ENCODE measurements around the gene SLC22A23. TPM values are rescaled to one million over a fixed set of nuclear protein-coding genes. Genes with fewer than 3 reads are reported as not detected.

SLC22A23 gene
- total and polyA plus RNA-seq, 2 donors, result 7.0 to 16.4 TPM

GRCh38 chr6:3232017-3232945, 224.6 kb downstream of the SLC22A23 start:
- H3K27ac ChIP-seq (ENCODE audit: low read depth in 1 of 2, low read length in 1 of 2), result no peak overlapping the region
- no peaks in the 10 kb centered on the region for H3K36me3 ChIP-seq (ENCODE audit: control insufficient read depth in 2 of 2, insufficient read depth in 2 of 2, low read length in 1 of 2)
- DNase-seq (ENCODE audit: low read depth in 6 of 9, low spot score in 9 of 9), result no peak
- peaks cover 0 to 6% of the 10 kb centered on the region in 2 donors for H3K9me3 ChIP-seq (ENCODE audit: control insufficient read depth in 2 of 2, insufficient read depth in 1 of 2, low read length in 1 of 2)
- peaks cover 65 to 94% of the 10 kb centered on the region in 2 donors for H3K27me3 ChIP-seq (ENCODE audit: control insufficient read depth in 2 of 2, insufficient read depth in 1 of 2, low read length in 1 of 2)
- WGBS, result 27% methylated on average over 23 of the region's 23 CpGs
- no peak overlapping the region for H3K4me3 ChIP-seq (ENCODE audit: low read length in 2 of 2)
- peaks cover 6 to 36% of the 10 kb centered on the region in 2 donors for H3K4me1 ChIP-seq (ENCODE audit: control insufficient read depth in 2 of 2, insufficient read depth in 2 of 2, low read length in 2 of 2)

- Histone ChIP-seq H3K27ac (ENCODE audit: low read depth in 1 of 2, low read length in 1 of 2) (no peak overlapping the region), H3K36me3 (ENCODE audit: control insufficient read depth in 2 of 2, insufficient read depth in 2 of 2, low read length in 1 of 2) (no peaks in the 10 kb centered on the region), H3K4me1 (ENCODE audit: control insufficient read depth in 2 of 2, insufficient read depth in 2 of 2, low read length in 2 of 2) (peaks cover 6 to 44% of the 10 kb centered on the region in 2 donors), H3K4me3 (ENCODE audit: low read length in 2 of 2) (no peak overlapping the region), H3K9me3 (ENCODE audit: control insufficient read depth in 2 of 2, insufficient read depth in 1 of 2, low read length in 1 of 2) (peaks cover 0 to 13% of the 10 kb centered on the region in 2 donors), H3K27me3 (ENCODE audit: control insufficient read depth in 2 of 2, insufficient read depth in 1 of 2, low read length in 1 of 2) (peaks cover 72 to 97% of the 10 kb centered on the region in 2 donors)
- DNase-seq (ENCODE audit: low read depth in 6 of 9, low spot score in 9 of 9), result no peak
- 4% methylated on average over 47 of the region's 47 CpGs for WGBS
Measured at GRCh38 chr6:3231247-3232016, 225.4 kb downstream of the SLC22A23 start.

- Histone ChIP-seq H3K4me1 (ENCODE audit: control insufficient read depth in 2 of 2, insufficient read depth in 2 of 2, low read length in 2 of 2) (peaks cover 6 to 45% of the 10 kb centered on the region in 2 donors), H3K27ac (ENCODE audit: low read depth in 1 of 2, low read length in 1 of 2) (no peak overlapping the region), H3K27me3 (ENCODE audit: control insufficient read depth in 2 of 2, insufficient read depth in 1 of 2, low read length in 1 of 2) (peaks cover 78 to 97% of the 10 kb centered on the region in 2 donors), H3K9me3 (ENCODE audit: control insufficient read depth in 2 of 2, insufficient read depth in 1 of 2, low read length in 1 of 2) (peaks cover 0 to 17% of the 10 kb centered on the region in 2 donors), H3K36me3 (ENCODE audit: control insufficient read depth in 2 of 2, insufficient read depth in 2 of 2, low read length in 1 of 2) (no peaks in the 10 kb centered on the region), H3K4me3 (ENCODE audit: low read length in 2 of 2) (no peak overlapping the region)
- WGBS, result 6% methylated on average over 11 of the region's 11 CpGs
- DNase-seq (ENCODE audit: low read depth in 6 of 9, low spot score in 9 of 9), result no peak
Measured at GRCh38 chr6:3230900-3231246, 226.0 kb downstream of the SLC22A23 start.

- H3K27me3 ChIP-seq (ENCODE audit: control insufficient read depth in 2 of 2, insufficient read depth in 1 of 2, low read length in 1 of 2), result peaks cover 79 to 98% of the 10 kb centered on the region in 2 donors
- no peak overlapping the region for H3K4me3 ChIP-seq (ENCODE audit: low read length in 2 of 2)
- WGBS, result 31% methylated on average over 11 of the region's 11 CpGs
- no peak overlapping the region for H3K27ac ChIP-seq (ENCODE audit: low read depth in 1 of 2, low read length in 1 of 2)
- H3K9me3 ChIP-seq (ENCODE audit: control insufficient read depth in 2 of 2, insufficient read depth in 1 of 2, low read length in 1 of 2), result peaks cover 0 to 17% of the 10 kb centered on the region in 2 donors
- H3K4me1 ChIP-seq (ENCODE audit: control insufficient read depth in 2 of 2, insufficient read depth in 2 of 2, low read length in 2 of 2), result peaks cover 6 to 45% of the 10 kb centered on the region in 2 donors
- H3K36me3 ChIP-seq (ENCODE audit: control insufficient read depth in 2 of 2, insufficient read depth in 2 of 2, low read length in 1 of 2), result no peaks in the 10 kb centered on the region
- DNase-seq (ENCODE audit: low read depth in 6 of 9, low spot score in 9 of 9), result no peak
Measured at GRCh38 chr6:3230256-3230882, 226.5 kb downstream of the SLC22A23 start.

- peaks cover 6 to 45% of the 10 kb centered on the region in 2 donors for H3K4me1 ChIP-seq (ENCODE audit: control insufficient read depth in 2 of 2, insufficient read depth in 2 of 2, low read length in 2 of 2)
- peak overlapping the region in 1 of 2 donors; percentile 33 for H3K4me3 ChIP-seq (ENCODE audit: low read length in 2 of 2)
- peaks cover 79 to 91% of the 10 kb centered on the region in 2 donors for H3K27me3 ChIP-seq (ENCODE audit: control insufficient read depth in 2 of 2, insufficient read depth in 1 of 2, low read length in 1 of 2)
Measured at GRCh38 chr6:3229566-3230178, 227.2 kb downstream of the SLC22A23 start.

DNA sequence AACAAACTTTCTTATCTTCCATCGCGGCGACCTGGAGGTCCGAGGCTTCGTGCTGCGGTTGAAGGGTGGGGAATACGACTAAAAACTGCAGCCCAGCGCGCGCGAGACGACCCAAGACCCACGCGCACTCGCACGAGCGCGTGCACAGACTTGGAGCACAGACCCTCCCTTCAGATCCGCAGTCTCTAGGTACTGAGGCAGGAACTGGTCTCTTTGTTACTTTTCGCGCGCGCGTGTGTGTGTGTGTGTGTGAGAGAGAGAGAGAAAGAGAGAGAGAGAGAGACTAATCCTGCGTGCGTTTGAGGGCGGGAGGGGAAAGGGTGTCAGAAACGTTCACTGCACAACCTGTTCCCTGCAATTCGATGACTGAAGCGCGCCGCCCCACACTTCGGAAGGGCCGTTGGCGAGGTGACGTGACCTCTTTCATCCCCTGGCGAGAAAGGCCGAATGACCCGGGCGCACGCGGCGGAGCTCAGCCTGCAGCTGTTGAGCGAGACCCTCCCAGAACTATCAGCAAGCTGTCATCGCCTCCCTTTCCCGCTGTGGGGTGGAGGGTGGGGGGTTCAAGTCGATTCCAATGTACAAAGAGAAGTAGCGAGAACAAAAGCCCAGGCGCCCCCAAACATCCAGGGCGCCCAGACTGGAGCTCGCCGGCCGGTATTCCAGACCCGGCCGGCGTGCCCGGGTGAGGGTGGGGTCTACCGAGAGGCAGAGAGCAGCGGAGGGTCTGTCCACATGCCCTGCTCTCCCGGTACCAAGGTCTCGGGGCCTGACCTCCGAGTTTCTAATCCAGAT, 227.9 kb downstream of the SLC22A23 start:
- H3K4me3 ChIP-seq (ENCODE audit: low read length in 2 of 2), result peak overlapping the region in 1 of 2 donors; percentile 33
- DNase-seq (ENCODE audit: low read depth in 6 of 9, low spot score in 9 of 9), result peak in 5 of 9 donors; percentile 24 to 68 (median 30)
- H3K36me3 ChIP-seq (ENCODE audit: control insufficient read depth in 2 of 2, insufficient read depth in 2 of 2, low read length in 1 of 2), result no peaks in the 10 kb centered on the region
- WGBS, result 2% methylated on average over 62 of the region's 62 CpGs
- peaks cover 76 to 90% of the 10 kb centered on the region in 2 donors for H3K27me3 ChIP-seq (ENCODE audit: control insufficient read depth in 2 of 2, insufficient read depth in 1 of 2, low read length in 1 of 2)
- H3K27ac ChIP-seq (ENCODE audit: low read depth in 1 of 2, low read length in 1 of 2), result no peak overlapping the region
- H3K9me3 ChIP-seq (ENCODE audit: control insufficient read depth in 2 of 2, insufficient read depth in 1 of 2, low read length in 1 of 2), result peaks cover 0 to 17% of the 10 kb centered on the region in 2 donors
- H3K4me1 ChIP-seq (ENCODE audit: control insufficient read depth in 2 of 2, insufficient read depth in 2 of 2, low read length in 2 of 2), result peaks cover 6 to 45% of the 10 kb centered on the region in 2 donors

More at GRCh38 chr6:3229566-3230178, 227.2 kb downstream of the SLC22A23 start:
- H3K36me3 ChIP-seq (ENCODE audit: control insufficient read depth in 2 of 2, insufficient read depth in 2 of 2, low read length in 1 of 2), result no peaks in the 10 kb centered on the region
- H3K9me3 ChIP-seq (ENCODE audit: control insufficient read depth in 2 of 2, insufficient read depth in 1 of 2, low read length in 1 of 2), result peaks cover 0 to 17% of the 10 kb centered on the region in 2 donors
- DNase-seq (ENCODE audit: low read depth in 6 of 9, low spot score in 9 of 9), result peak in 1 of 9 donors; percentile 30
- H3K27ac ChIP-seq (ENCODE audit: low read depth in 1 of 2, low read length in 1 of 2), result no peak overlapping the region
- WGBS, result 2% methylated on average over 28 of the region's 28 CpGs

- Histone ChIP-seq H3K27me3 (ENCODE audit: control insufficient read depth in 2 of 2, insufficient read depth in 1 of 2, low read length in 1 of 2) (peaks cover 71 to 89% of the 10 kb centered on the region in 2 donors), H3K36me3 (ENCODE audit: control insufficient read depth in 2 of 2, insufficient read depth in 2 of 2, low read length in 1 of 2) (no peaks in the 10 kb centered on the region), H3K9me3 (ENCODE audit: control insufficient read depth in 2 of 2, insufficient read depth in 1 of 2, low read length in 1 of 2) (peaks cover 0 to 17% of the 10 kb centered on the region in 2 donors), H3K4me3 (ENCODE audit: low read length in 2 of 2) (peak overlapping the region in 1 of 2 donors; percentile 33), H3K27ac (ENCODE audit: low read depth in 1 of 2, low read length in 1 of 2) (no peak overlapping the region), H3K4me1 (ENCODE audit: control insufficient read depth in 2 of 2, insufficient read depth in 2 of 2, low read length in 2 of 2) (peaks cover 6 to 45% of the 10 kb centered on the region in 2 donors)
- 2% methylated on average over 38 of the region's 38 CpGs for WGBS
- no peak for DNase-seq (ENCODE audit: low read depth in 6 of 9, low spot score in 9 of 9)
Measured at GRCh38 chr6:3228046-3228671, 228.7 kb downstream of the SLC22A23 start.

Data from thymus (tissue), 11 donors.